GM12874 (cell line): Measurements from ENCODE around the gene OMA1.

Experiments used
- TF ChIP-seq, protein P1 (sequence below): IDR thresholded peaks from 2 replicates; pipeline ENCODE4 v1.5.1; 2011; ENCODE audit warnings: low read depth, mild to moderate bottlenecking, control low read depth, low read length, moderate library complexity; ENCODE audit not compliant: insufficient read depth

OMA1 gene

DNA sequence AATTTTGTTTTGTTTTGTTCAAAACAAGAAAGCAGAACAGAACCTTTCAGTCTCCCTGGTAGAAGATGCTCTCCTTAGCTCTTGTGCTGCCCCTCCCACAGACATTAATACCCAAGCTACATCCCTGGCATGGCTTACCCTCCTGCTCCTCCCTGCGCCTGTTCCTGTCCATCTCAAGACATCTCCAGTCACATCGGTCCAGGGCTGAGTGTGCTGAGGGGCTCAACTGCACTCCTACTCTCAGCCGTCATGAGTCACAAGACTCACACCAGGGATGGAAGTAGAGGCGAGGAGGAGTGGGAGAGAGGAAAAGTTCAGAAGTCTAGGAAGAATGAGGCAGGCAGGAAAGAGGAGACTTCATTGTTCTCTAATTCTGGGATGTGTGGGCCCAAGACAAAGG, 39.7 kb upstream of the OMA1 start:
- TF ChIP-seq, protein P1, sequence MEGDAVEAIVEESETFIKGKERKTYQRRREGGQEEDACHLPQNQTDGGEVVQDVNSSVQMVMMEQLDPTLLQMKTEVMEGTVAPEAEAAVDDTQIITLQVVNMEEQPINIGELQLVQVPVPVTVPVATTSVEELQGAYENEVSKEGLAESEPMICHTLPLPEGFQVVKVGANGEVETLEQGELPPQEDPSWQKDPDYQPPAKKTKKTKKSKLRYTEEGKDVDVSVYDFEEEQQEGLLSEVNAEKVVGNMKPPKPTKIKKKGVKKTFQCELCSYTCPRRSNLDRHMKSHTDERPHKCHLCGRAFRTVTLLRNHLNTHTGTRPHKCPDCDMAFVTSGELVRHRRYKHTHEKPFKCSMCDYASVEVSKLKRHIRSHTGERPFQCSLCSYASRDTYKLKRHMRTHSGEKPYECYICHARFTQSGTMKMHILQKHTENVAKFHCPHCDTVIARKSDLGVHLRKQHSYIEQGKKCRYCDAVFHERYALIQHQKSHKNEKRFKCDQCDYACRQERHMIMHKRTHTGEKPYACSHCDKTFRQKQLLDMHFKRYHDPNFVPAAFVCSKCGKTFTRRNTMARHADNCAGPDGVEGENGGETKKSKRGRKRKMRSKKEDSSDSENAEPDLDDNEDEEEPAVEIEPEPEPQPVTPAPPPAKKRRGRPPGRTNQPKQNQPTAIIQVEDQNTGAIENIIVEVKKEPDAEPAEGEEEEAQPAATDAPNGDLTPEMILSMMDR = no peak

DNA sequence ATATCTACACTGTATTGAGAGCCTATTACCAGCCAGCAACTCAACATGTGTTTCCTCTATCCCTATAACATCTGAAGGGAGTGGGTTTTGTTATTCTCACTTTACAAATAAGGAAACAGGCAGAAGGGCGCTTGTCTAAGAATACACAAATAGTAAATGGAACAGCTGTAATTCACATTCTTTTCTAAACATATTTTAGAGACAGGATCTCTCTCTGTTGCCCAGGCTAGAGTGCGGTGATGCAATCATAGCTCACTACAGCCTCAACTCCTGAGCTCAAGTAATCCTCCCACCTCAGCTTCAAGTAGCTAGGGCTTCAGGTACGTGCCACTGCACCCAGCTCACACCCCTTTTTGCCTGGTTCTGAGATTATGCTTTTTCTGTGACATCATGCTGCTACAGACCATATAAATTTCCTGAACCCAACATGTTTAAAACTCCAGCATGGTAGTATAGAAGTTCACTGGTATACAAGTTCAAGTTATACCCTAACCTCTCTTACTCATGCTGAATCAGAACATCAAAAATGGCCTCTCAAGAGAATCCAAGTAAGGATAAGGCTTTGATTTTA, 39.1 kb upstream of the OMA1 start:
- TF ChIP-seq, protein P1 = no peak

DNA sequence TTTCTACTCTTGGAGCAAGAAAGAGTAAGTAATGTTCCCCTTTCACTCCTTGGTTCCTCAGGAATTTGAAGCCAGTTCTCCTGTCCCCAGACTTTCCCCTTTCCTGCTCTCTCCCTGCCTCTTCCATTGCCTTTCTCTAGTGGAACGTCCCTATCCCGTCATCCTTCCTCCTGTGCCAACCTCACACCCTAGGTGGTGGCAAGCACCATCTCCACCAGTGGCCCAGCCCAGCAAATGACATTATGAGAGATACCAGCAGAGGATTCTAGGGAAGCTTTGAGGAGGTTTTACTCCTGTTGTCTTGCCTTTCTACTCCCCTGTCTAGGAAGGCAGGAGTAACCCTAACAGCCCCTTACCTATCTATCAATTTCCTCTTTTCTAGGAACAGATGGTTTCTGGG, 38.6 kb upstream of the OMA1 start:
- TF ChIP-seq, protein P1 = no peak

DNA sequence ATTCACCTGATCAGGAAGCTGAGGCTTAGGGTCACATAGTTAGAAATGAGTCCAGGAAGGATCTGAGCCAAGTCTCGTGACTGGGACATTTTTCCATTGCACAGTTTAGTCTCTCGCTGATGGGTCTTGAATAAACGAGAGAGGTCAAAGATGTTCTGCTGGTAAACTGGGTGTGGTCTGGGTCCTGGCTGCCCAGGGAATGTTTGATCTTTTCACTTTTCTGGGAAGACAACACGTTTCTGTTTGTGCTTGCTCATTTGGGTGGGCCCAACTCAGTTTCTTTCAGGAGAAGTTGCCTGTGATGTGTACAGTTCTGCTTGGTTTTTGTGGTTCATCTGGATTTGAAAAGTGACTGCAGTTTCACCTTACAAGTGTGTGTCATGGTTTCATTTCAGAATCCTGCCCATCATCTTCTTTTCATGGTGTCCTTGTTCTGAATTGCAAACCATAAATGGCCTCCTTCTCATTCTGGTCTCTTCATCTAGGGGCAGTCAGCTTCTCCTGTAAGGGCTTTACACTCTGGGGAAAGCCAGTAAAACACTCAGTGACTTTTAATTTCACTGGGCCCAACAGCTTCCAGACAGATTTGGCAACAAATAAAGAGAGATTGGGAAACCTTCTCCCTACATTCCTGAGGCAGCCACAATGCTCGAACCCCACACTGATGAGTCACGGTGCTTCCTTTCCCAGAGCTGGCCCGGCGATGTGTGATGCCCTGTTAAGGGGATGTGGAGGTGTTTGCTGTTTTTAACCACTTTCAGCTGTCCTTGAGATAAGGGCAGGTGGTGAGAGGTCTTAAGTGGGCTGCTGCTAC, 37.8 kb upstream of the OMA1 start:
- TF ChIP-seq, protein P1 = no peak

DNA sequence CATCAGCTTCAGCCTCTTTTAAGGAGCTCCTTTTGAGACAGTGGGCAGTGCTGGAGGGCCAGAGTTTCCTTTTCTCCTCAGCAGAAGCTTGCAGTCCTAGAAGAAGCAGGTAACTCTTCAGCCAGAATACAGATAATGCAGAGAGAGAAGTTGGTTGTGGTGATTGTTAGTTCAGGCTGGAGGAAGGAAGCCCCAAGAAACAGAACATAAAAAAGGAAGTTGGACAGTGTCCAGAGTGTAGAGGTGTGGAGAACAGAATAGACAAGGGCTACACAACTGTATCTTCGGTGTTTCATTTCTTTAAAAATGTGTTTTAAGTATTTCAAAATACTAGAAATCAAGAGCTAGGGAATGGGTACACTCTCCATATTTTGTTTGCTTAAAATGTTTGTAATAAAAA, 37.0 kb upstream of the OMA1 start:
- TF ChIP-seq, protein P1 = no peak

DNA sequence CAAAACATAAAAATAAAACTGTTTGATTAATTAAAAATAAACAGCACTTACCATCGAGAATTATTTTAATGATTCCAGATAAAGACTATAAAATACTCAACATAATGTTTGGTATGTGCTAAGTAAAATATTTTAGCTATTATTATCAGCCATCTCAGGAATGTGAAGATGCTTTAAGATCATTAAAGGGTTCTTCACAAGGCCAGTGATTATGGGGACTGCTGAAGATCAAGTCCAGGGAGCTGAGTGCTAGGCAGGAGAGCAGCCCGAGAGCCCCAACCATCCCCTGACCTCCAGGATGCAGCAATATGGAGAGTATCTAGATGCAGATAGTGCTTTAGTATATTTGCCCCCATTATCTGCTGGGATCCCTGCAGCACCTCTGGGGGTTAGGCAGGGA, 35.1 kb upstream of the OMA1 start:
- TF ChIP-seq, protein P1 = no peak

DNA sequence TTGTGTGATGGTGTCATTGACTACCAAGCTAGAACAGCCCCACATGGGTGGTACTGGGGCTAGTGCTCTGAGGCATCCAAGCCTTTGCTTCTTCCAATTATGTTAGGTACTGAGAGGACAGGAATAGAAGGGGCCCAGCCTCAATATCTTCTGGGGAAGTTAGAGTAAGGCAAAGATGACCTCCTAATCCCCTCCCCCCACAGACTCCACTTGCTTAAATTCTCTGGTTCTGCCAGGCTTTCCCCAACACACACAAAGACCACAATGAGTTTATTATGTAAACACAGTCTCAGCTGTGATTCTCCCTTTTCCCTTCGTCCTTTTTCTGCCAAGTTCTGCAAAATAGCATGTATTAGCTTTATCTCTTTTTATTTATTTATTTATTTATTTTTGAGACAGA, 33.7 kb upstream of the OMA1 start:
- TF ChIP-seq, protein P1 = no peak
